SK-N-MC (cell line): Measurements from ENCODE around the gene ACOX3.

Experiments used
- EZH2 ChIP-seq: fragments of 200-600 bp; sonication (generic); IDR thresholded peaks from one replicate; pipeline ENCODE4 v1.6.1; 2017; ENCODE audit warnings: antibody characterized with exemption
- FOXP2 ChIP-seq: optimal IDR thresholded peaks from 2 replicates; pipeline ENCODE3; 2011; ENCODE audit warnings: mild to moderate bottlenecking, moderate library complexity; ENCODE audit not compliant: insufficient read depth; ENCODE audit errors: extremely low read length, control extremely low read depth
- POLR2AphosphoS5 ChIP-seq: IDR thresholded peaks from 2 replicates; pipeline ENCODE4 v1.6.1; 2012; ENCODE audit warnings: mild to moderate bottlenecking, low read depth, low read length, borderline replicate concordance

DNA sequence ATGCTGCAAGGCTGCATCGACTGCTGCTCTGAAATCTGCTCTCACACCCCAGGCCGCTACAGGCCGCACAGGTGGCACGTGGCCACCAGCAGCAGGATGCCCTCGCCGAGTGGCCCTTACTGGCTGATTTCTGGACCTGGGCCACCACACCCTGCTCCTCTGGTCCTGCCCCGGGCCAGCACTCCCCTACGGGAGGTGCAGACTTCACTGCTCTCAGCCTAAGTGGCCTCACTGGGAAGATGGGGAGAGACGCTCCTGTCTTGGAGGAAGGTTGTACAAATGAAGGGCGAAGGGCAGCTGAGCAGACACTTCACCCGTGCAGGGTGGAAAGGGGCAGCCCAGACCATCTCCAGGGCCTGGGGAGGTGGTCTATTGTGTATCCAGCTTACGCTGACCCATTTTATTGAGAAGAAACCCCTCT lies 72.5 kb downstream of the ACOX3 start:
- TF ChIP-seq EZH2 (no peak), POLR2AphosphoS5 (no peak), FOXP2 (no peak)
